Lung (tissue), 12 donors: Measurements from ENCODE around the gene PTPRN2. TPM values are rescaled to one million over a fixed set of nuclear protein-coding genes. Genes with fewer than 3 reads are reported as not detected.

Source experiments
- ATAC-seq: fragments of 200-7000 bp; cut with Tn5 transposase; one replicate; pipeline ENCODE4 v1.9.1; 2020; ENCODE audit warnings: moderate number of reproducible peaks; ENCODE audit not compliant: insufficient read depth, low FRiP score
- DNase-seq, 3 donors: peaks; one replicate each; pipeline ENCODE4 v3.0.0-alpha.2; 2013 to 2017
- H3K27ac ChIP-seq, 2 donors: one replicate each; pipeline ENCODE4 v1.5.1; 2013; ENCODE audit warnings: mild to moderate bottlenecking in 2 of 2, moderate library complexity in 2 of 2, control low read depth in 1 of 2, inconsistent platforms in 1 of 2, low read depth in 1 of 2, low read length in 1 of 2
- H3K27me3 ChIP-seq, 3 donors: one replicate each; pipeline ENCODE4 v1.5.1; 2013; ENCODE audit warnings: low read length in 2 of 3; ENCODE audit not compliant: control insufficient read depth in 3 of 3, insufficient read depth in 3 of 3
- H3K36me3 ChIP-seq, 4 donors: one replicate each; pipeline ENCODE4 v1.5.1; 2013; ENCODE audit warnings: low read length in 4 of 4, mild to moderate bottlenecking in 1 of 4, moderate library complexity in 1 of 4; ENCODE audit not compliant: control insufficient read depth in 4 of 4, insufficient read depth in 4 of 4
- H3K4me1 ChIP-seq, 5 donors: one replicate each; pipeline ENCODE4 v1.5.1; 2013; ENCODE audit warnings: low read length in 5 of 5, mild to moderate bottlenecking in 2 of 5, moderate library complexity in 1 of 5; ENCODE audit not compliant: control insufficient read depth in 5 of 5, insufficient read depth in 5 of 5
- H3K4me3 ChIP-seq: one replicate; pipeline ENCODE4 v1.5.1; 2013; ENCODE audit warnings: mild to moderate bottlenecking, control low read depth, moderate library complexity
- H3K9ac ChIP-seq, 2 donors: one replicate each; pipeline ENCODE4 v1.5.1; 2013; ENCODE audit warnings: low read length in 2 of 2, control low read depth in 1 of 2; ENCODE audit not compliant: insufficient read depth in 1 of 2
- H3K9me3 ChIP-seq, 4 donors: one replicate each; pipeline ENCODE4 v1.5.1; 2013; ENCODE audit warnings: low read length in 3 of 4, mild to moderate bottlenecking in 1 of 4, moderate library complexity in 1 of 4; ENCODE audit not compliant: control insufficient read depth in 4 of 4, insufficient read depth in 3 of 4
- CTCF ChIP-seq: IDR thresholded peaks from 2 replicates; pipeline ENCODE4 v1.5.1; 2012; ENCODE audit warnings: mild to moderate bottlenecking; ENCODE audit errors: control extremely low read depth, extremely low read depth
- WGBS, 2 donors: extraction: QIAGEN DNeasy Blood & Tissue Kit; methylation state at CpG; one replicate each; pipeline ENCODE4 v1.1.7; 2013; 5-methylcytosine and 5-hydroxymethylcytosine counted together
- polyA plus RNA-seq, 2 donors: library from polyadenylated mRNA; stranded (reverse); fragments of 200-250 nt; gene quantifications; one replicate each; pipeline ENCODE4 v1.2.1, GENCODE V29; 2013
- total RNA-seq, 2 donors: library from RNA; depleted of rRNA in 1 of 2; stranded (reverse); fragments of >200 nt in 1 of 2; gene quantifications; one replicate each; pipeline ENCODE4 v1.2.1, GENCODE V29; 2014 to 2021
- donor health status: control.
- donor health status: control.
- donor health status: Bipolar disorder and iron deficiency.
- donor health status: healthy.
- donor health status: DM: yes; HTN: yes; CAD: no.

The PTPRN2 gene
- total and polyA plus RNA-seq, 4 donors: 2.1 to 7.4 (median 4.4) TPM

- DNase-seq: no peak
- peaks cover 0 to 3% (median 0%) of the 10 kb centered on the region in 3 donors for H3K27me3 ChIP-seq
- no peak overlapping the region for H3K9ac ChIP-seq
- H3K9me3 ChIP-seq: no peaks in the 10 kb centered on the region
- 90 to 94% methylated on average over 26 of the region's 26 CpGs for WGBS, 2 donors
- H3K4me3 ChIP-seq: no peak overlapping the region
- TF ChIP-seq CTCF: no peak
- no peaks in the 10 kb centered on the region for H3K36me3 ChIP-seq
- H3K27ac ChIP-seq: no peak overlapping the region
- ATAC-seq: no peak
- H3K4me1 ChIP-seq: peaks cover 0 to 21% (median 10%) of the 10 kb centered on the region in 5 donors
Measured at GRCh38 chr7:157662110-157662791, 925.4 kb downstream of the PTPRN2 start.

- H3K27ac ChIP-seq: no peak overlapping the region
- peaks cover 0 to 21% (median 10%) of the 10 kb centered on the region in 5 donors for H3K4me1 ChIP-seq
- H3K9ac ChIP-seq: no peak overlapping the region
- H3K36me3 ChIP-seq: no peaks in the 10 kb centered on the region
- no peaks in the 10 kb centered on the region for H3K9me3 ChIP-seq
- DNase-seq (no peak), ATAC-seq (no peak)
- H3K27me3 ChIP-seq: peaks cover 0 to 3% (median 0%) of the 10 kb centered on the region in 3 donors
- no peak overlapping the region for H3K4me3 ChIP-seq
- WGBS, 2 donors: 80 to 90% methylated on average over 11 of the region's 11 CpGs
- TF ChIP-seq CTCF: no peak
Measured at GRCh38 chr7:157661611-157661975, 926.0 kb downstream of the PTPRN2 start.

- DNase-seq (peak in 1 of 3 donors; percentile 29), ATAC-seq (no peak)
- Histone ChIP-seq H3K36me3 (no peaks in the 10 kb centered on the region), H3K4me1 (peaks cover 0 to 21% (median 10%) of the 10 kb centered on the region in 5 donors), H3K27ac (no peak overlapping the region), H3K9me3 (no peaks in the 10 kb centered on the region), H3K9ac (no peak overlapping the region), H3K27me3 (peaks cover 0 to 3% (median 0%) of the 10 kb centered on the region in 3 donors), H3K4me3 (no peak overlapping the region)
- no peak for TF ChIP-seq CTCF
- 69 to 85% methylated on average over 43 of the region's 43 CpGs for WGBS, 2 donors
Measured at GRCh38 chr7:157660971-157661610, 926.5 kb downstream of the PTPRN2 start.
